Measurements from ENCODE around the gene DCPS.
"Not testable (repeated sequence)": the region's sequence is repeated elsewhere in the genome, so short reads cannot be mapped to it uniquely, and the experiment has no call there.

DCPS gene

DNA sequence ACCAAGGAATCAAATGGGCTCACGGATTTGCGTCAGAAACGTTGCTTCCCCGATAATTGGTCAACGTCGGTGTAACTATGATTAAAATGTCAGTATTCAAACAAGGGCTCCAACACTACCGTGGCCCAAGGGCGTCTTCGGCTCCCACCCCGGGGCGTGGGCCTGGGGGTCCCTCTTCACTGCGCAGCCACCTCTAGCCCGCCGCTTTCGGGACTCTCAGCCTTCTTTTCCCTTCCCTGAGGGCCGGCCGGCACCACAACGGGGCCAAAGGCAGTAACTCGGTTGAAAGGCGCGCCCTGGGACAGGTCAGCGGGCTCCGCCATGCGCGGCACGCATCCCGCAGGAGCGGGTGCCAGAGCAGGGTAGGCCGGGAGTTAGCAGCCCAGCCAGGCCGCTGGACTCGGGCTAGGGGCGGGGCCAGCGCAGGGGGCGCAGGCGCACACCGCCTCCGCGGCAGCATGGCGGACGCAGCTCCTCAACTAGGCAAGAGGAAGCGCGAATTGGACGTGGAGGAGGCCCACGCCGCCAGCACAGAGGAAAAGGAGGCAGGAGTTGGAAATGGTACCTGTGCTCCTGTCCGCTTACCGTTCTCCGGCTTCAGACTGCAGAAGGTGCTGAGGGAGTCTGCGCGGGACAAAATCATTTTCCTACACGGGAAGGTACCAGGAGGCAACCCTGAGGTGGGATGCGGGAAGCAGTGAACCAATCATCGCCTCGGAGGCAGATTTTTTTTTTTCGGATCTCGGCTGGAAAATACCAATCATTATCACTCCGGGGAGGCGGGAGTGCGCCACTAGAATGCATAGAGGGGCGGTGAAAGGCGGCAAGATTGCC lies at the start of gene DCPS:
TSS of gene DCPS (plus strand) at position 438 of the 834 bp plus-strand sequence. CDS start at position 459, 21 bp downstream.
- Histone ChIP-seq H3K9ac (peak within 1 kb of the TSS; percentile 80), H3K4me3 (ENCODE audit: low read depth, low read length) (peak within 1 kb of the TSS; percentile 72), H3K9me3 (ENCODE audit: control insufficient read depth, low read length) (no peaks in the 10 kb centered on the region), H3K79me2 (no peaks in the 10 kb centered on the region), H3K27ac (peak within 1 kb of the TSS; percentile 82), H3K27me3 (ENCODE audit: control insufficient read depth, insufficient read depth, low read length) (no peaks in the 10 kb centered on the region), H3K4me1 (peaks cover 3% of the 10 kb centered on the region), H3K36me3 (ENCODE audit: control insufficient read depth, insufficient read depth, low read length) (no peaks in the 10 kb centered on the region), H2AFZ (peak within 1 kb of the TSS; percentile 98), H3K4me2 (ENCODE audit: low read length) (peak within 1 kb of the TSS; percentile 66)
- no peak for TF ChIP-seq CTCF (IDR thresholded peaks at IDR 0.05)

GRCh38 chr11:126254819-126255218 lies 49.0 kb upstream of the DCPS start:
- no peak overlapping the region for H3K27ac ChIP-seq
- no peaks in the 10 kb centered on the region for H3K27me3 ChIP-seq (ENCODE audit: control insufficient read depth, insufficient read depth, low read length)
- no peaks in the 10 kb centered on the region for H3K36me3 ChIP-seq (ENCODE audit: control insufficient read depth, insufficient read depth, low read length)
- no peak overlapping the region for H3K4me3 ChIP-seq (ENCODE audit: low read depth, low read length)
- TF ChIP-seq CTCF (IDR thresholded peaks at IDR 0.05): no peak
- H3K9me3 ChIP-seq (ENCODE audit: control insufficient read depth, low read length): no peaks in the 10 kb centered on the region
- no peak overlapping the region for H3K4me2 ChIP-seq (ENCODE audit: low read length)
- no peak overlapping the region for H3K9ac ChIP-seq
- no peaks in the 10 kb centered on the region for H3K4me1 ChIP-seq
- no peaks in the 10 kb centered on the region for H3K79me2 ChIP-seq
- no peak overlapping the region for H2AFZ ChIP-seq

DNA sequence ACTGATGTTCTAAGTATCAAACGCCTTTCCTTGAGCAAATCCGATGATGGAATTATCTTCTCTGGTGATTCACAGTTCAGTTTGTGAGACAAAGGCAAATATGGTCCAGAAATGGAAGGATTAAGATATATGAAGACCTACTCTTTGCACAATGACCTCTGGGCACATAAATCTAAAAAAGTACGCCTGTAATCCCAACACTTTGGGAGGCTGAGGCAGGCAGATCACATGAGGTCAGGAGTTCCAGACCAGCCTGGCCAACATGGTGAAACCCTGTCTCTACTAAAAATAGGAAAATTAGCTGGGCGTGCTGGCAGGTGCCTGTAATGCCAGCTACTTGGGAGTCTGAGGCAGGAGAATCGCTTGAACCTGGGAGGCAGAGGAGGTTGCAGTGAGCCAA lies 48.4 kb upstream of the DCPS start:
- not testable (repeated sequence) for H3K36me3 ChIP-seq (ENCODE audit: control insufficient read depth, insufficient read depth, low read length); H3K27me3 ChIP-seq (ENCODE audit: control insufficient read depth, insufficient read depth, low read length); H3K9me3 ChIP-seq (ENCODE audit: control insufficient read depth, low read length); H3K4me2 ChIP-seq (ENCODE audit: low read length); H3K4me1 ChIP-seq; H3K4me3 ChIP-seq (ENCODE audit: low read depth, low read length); H3K9ac ChIP-seq; H3K79me2 ChIP-seq; H3K27ac ChIP-seq; H2AFZ ChIP-seq

DNA sequence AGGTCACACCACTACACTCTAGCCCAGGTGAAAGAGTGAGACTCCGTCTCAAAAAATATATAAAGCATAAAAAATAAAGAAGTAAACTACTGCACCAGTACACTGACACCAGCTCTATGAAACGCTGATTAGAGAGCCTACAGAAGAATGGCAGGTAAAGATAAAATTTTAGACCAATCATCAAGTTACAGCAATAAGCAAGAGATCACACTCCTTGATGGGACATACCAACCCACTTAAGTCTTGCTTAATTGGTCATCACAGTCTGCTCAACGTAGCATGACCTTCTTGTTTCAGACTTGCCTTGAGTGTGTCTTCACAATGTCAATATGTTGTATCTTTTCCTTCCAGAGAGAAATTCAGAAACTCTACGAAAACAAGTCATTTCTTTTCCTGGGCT lies 47.6 kb upstream of the DCPS start:
- no peak overlapping the region for H2AFZ ChIP-seq
- H3K4me1 ChIP-seq: no peaks in the 10 kb centered on the region
- no peaks in the 10 kb centered on the region for H3K36me3 ChIP-seq (ENCODE audit: control insufficient read depth, insufficient read depth, low read length)
- H3K79me2 ChIP-seq: no peaks in the 10 kb centered on the region
- no peak overlapping the region for H3K4me2 ChIP-seq (ENCODE audit: low read length)
- H3K9me3 ChIP-seq (ENCODE audit: control insufficient read depth, low read length): no peaks in the 10 kb centered on the region
- no peaks in the 10 kb centered on the region for H3K27me3 ChIP-seq (ENCODE audit: control insufficient read depth, insufficient read depth, low read length)
- no peak overlapping the region for H3K27ac ChIP-seq
- no peak for TF ChIP-seq CTCF (IDR thresholded peaks at IDR 0.05)
- no peak overlapping the region for H3K9ac ChIP-seq
- no peak overlapping the region for H3K4me3 ChIP-seq (ENCODE audit: low read depth, low read length)

- H3K9ac ChIP-seq: no peak overlapping the region
- no peak overlapping the region for H2AFZ ChIP-seq
- no peak overlapping the region for H3K27ac ChIP-seq
- no peak overlapping the region for H3K4me3 ChIP-seq (ENCODE audit: low read depth, low read length)
- no peaks in the 10 kb centered on the region for H3K9me3 ChIP-seq (ENCODE audit: control insufficient read depth, low read length)
- H3K27me3 ChIP-seq (ENCODE audit: control insufficient read depth, insufficient read depth, low read length): no peaks in the 10 kb centered on the region
- H3K4me2 ChIP-seq (ENCODE audit: low read length): no peak overlapping the region
- TF ChIP-seq CTCF (IDR thresholded peaks at IDR 0.05): no peak
- no peaks in the 10 kb centered on the region for H3K36me3 ChIP-seq (ENCODE audit: control insufficient read depth, insufficient read depth, low read length)
- H3K79me2 ChIP-seq: no peaks in the 10 kb centered on the region
- H3K4me1 ChIP-seq: no peaks in the 10 kb centered on the region
These were observed 46.7 kb upstream of the DCPS start for GRCh38 chr11:126257144-126257543.
